22Rv1 (cell line): ENCODE results near the gene DOK3.

Experiments
- H3K27ac ChIP-seq: fragments of 450-650 bp; 2 replicates; pipeline ENCODE4 v1.5.1; 2017
- ZFX ChIP-seq: fragments of 450-650 bp; IDR thresholded peaks from 2 replicates; pipeline ENCODE4 v1.6.1; 2017; ENCODE audit warnings: antibody characterized with exemption, borderline replicate concordance
- TF ChIP-seq, protein P1 (sequence below): fragments of 450-650 bp; IDR thresholded peaks from 2 replicates; pipeline ENCODE4 v1.5.1; 2017; ENCODE audit warnings: mild to moderate bottlenecking

DOK3 gene

DNA sequence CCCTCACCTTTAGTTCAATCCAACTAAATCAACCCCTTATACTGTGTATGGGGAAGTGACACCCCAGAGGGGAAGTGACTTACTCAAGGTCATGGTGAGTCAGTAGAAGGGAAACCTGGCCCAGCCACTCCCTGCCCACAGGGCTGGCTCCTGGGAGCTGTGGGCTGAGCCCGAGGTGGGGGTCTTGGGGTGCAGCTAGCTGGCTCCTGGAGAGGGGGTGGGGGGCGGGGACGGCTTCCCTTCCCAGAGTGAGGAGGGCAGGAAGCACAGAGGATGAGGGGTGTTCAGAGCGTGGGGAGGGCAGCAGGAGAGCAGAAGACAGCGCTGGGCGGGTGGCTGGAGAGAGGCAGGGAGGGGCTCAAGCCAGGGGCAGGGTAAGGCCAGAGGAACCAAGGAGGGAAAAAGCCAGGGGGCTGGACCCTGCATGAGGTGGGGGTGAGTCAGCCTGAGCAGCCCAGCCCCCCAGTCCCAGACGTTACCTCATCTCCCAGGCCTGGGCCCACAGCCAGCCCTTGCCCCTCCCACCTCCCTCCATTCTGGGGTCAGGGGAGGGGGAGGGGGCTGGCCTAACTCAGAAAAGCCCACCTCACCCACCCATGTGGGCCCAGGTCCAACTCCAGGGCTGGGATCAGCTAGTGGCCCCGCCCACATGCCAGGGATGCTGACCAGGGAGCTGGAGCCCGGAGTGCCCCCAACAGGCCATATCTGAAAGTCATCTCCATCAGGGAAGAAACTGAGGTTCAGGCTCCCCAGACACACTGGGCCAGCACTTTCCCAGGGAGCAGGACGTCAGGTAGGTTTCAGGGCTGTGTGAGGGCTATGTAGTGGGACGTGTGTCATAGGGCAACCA, 15.1 kb downstream of the DOK3 start:
- TF ChIP-seq, protein P1, sequence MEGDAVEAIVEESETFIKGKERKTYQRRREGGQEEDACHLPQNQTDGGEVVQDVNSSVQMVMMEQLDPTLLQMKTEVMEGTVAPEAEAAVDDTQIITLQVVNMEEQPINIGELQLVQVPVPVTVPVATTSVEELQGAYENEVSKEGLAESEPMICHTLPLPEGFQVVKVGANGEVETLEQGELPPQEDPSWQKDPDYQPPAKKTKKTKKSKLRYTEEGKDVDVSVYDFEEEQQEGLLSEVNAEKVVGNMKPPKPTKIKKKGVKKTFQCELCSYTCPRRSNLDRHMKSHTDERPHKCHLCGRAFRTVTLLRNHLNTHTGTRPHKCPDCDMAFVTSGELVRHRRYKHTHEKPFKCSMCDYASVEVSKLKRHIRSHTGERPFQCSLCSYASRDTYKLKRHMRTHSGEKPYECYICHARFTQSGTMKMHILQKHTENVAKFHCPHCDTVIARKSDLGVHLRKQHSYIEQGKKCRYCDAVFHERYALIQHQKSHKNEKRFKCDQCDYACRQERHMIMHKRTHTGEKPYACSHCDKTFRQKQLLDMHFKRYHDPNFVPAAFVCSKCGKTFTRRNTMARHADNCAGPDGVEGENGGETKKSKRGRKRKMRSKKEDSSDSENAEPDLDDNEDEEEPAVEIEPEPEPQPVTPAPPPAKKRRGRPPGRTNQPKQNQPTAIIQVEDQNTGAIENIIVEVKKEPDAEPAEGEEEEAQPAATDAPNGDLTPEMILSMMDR, result peak; percentile 10; the same call in 1 of the 2 replicates
- no peak for TF ChIP-seq ZFX
- H3K27ac ChIP-seq, result 0 out of 2 replicates have a peak overlapping the region, but pooled peaks have one; percentile 81

GRCh38 chr5:177493795-177494345, 15.8 kb downstream of the DOK3 start:
- peak overlapping the region; percentile 4; the same call in 1 of the 2 replicates for H3K27ac ChIP-seq
- TF ChIP-seq ZFX, result no peak
- TF ChIP-seq, protein P1, result no peak

- TF ChIP-seq, protein P1, result no peak
- no peak for TF ChIP-seq ZFX
- peak overlapping the region; percentile 4; the same call in 1 of the 2 replicates for H3K27ac ChIP-seq
Measured at GRCh38 chr5:177492841-177493240, 16.8 kb downstream of the DOK3 start.

GRCh38 chr5:177491983-177492746, 17.5 kb downstream of the DOK3 start:
- no peak for TF ChIP-seq ZFX
- TF ChIP-seq, protein P1, result no peak
- no peak overlapping the region for H3K27ac ChIP-seq

DNA sequence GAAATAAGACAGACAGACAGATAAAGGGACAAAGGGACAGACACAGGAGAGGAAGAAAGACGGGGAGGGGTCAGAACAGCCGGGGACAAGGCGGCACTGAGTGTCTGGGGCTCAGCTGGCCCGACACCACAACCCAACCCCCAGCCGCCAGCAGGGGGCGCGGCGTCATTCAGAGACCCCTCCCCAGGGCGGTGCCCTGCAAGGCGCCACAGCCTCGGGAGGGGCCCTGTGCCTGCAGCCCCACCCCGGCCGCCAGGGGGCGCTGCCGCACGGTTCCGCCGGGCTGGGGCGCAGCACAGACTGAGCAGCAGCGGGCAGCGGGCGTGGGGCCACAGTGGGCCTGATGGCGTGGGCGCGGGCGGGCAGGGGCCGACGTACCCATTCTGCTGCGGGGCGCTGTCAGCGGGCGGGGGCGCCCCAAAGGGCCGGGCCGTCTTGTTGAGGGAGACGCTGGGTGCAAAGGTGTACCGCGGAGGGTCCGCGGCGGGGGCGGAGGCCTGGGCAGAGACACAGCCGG, 18.1 kb downstream of the DOK3 start:
- H3K27ac ChIP-seq, result no peak overlapping the region
- TF ChIP-seq ZFX, result no peak
- TF ChIP-seq, protein P1, result peak; percentile 98

GRCh38 chr5:177490992-177491391, 18.6 kb downstream of the DOK3 start:
- no peak overlapping the region for H3K27ac ChIP-seq
- TF ChIP-seq, protein P1, result no peak
- TF ChIP-seq ZFX, result no peak
